ENCODE measurements around the gene SETSIP.

Gene SETSIP, protein sequence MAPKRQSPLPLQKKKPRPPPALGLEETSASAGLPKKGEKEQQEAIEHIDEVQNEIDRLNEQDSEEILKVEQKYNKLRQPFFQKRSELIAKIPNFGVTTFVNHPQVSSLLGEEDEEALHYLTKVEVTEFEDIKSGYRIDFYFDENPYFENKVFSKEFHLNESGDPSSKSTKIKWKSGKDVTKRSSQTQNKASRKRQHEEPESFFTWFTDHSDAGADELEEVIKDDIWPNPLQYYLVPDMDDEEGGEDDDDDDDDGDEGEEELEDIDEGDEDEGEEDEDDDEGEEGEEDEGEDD
- long read RNA-seq, partial matches to known transcripts = 0 of 1 reads
- long read RNA-seq, other reads (novel, unspliced or antisense) = 1 of 1 reads

DNA sequence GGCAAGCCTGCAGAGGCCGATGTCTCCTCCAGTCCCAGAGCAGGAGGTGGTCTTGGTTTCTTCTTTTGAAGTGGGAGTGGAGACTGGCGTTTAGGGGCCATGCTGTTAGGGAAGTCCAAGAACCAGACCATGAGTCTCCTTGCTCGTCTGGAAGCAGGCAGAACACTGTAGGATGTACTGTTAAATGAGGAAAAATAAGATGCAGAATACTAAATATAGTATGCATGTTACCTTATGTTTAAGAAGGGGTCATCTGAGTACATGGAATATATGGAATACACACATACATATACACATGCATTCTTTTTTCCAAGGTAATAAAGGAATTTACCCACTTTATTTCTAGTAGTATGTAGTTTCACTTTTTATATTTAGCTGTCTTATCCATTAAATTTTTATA lies at the start of gene SETSIP:
SETSIP (minus strand) TSS at position 101 of the 400 bp plus-strand sequence; CDS start at position 101, 0 bp downstream.
- Histone ChIP-seq H3K27ac (replicated peaks) (no peak within 1 kb of the TSS), H3K27me3 (ENCODE audit: insufficient read depth, poor library complexity, severe bottlenecking) (no peaks in the 10 kb centered on the region), H3K4me3 (replicated peaks; ENCODE audit: insufficient read depth, low read length) (no peak within 1 kb of the TSS)
- TF ChIP-seq, protein P1, sequence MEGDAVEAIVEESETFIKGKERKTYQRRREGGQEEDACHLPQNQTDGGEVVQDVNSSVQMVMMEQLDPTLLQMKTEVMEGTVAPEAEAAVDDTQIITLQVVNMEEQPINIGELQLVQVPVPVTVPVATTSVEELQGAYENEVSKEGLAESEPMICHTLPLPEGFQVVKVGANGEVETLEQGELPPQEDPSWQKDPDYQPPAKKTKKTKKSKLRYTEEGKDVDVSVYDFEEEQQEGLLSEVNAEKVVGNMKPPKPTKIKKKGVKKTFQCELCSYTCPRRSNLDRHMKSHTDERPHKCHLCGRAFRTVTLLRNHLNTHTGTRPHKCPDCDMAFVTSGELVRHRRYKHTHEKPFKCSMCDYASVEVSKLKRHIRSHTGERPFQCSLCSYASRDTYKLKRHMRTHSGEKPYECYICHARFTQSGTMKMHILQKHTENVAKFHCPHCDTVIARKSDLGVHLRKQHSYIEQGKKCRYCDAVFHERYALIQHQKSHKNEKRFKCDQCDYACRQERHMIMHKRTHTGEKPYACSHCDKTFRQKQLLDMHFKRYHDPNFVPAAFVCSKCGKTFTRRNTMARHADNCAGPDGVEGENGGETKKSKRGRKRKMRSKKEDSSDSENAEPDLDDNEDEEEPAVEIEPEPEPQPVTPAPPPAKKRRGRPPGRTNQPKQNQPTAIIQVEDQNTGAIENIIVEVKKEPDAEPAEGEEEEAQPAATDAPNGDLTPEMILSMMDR (IDR thresholded peaks at IDR 0.05; ENCODE audit: insufficient read depth, low read length) = no peak
- TF ChIP-seq GABPA (IDR thresholded peaks at IDR 0.05; ENCODE audit: low read depth) = no peak
- TF ChIP-seq POLR2AphosphoS5 (IDR thresholded peaks at IDR 0.05; ENCODE audit: low read depth) = no peak
- no peak for DNase-seq (ENCODE audit: low read depth in 1 of 2, low spot score in 1 of 2)

DNA sequence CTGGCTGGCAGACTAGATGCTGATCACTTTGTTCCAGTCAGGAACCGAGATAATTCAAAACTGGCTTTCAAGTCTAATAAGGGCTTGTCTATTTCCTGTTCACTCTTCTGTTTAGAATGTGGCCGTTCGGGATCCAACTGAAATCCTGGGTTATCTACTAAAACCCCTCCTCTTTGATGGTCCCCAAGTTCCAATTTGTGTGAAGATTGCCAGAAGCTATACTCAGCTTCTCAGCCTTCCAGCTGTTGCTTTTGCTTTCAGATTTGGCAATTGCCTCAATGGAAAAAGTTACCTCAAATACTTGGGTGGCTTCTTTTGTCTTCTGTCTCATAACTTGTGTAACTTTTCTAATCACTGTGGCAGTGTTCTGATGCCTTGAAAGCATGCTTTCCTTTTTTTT lies 48.7 kb upstream of the SETSIP start:
- TF ChIP-seq POLR2AphosphoS5 (IDR thresholded peaks at IDR 0.05; ENCODE audit: low read depth) = no peak
- TF ChIP-seq, protein P2, sequence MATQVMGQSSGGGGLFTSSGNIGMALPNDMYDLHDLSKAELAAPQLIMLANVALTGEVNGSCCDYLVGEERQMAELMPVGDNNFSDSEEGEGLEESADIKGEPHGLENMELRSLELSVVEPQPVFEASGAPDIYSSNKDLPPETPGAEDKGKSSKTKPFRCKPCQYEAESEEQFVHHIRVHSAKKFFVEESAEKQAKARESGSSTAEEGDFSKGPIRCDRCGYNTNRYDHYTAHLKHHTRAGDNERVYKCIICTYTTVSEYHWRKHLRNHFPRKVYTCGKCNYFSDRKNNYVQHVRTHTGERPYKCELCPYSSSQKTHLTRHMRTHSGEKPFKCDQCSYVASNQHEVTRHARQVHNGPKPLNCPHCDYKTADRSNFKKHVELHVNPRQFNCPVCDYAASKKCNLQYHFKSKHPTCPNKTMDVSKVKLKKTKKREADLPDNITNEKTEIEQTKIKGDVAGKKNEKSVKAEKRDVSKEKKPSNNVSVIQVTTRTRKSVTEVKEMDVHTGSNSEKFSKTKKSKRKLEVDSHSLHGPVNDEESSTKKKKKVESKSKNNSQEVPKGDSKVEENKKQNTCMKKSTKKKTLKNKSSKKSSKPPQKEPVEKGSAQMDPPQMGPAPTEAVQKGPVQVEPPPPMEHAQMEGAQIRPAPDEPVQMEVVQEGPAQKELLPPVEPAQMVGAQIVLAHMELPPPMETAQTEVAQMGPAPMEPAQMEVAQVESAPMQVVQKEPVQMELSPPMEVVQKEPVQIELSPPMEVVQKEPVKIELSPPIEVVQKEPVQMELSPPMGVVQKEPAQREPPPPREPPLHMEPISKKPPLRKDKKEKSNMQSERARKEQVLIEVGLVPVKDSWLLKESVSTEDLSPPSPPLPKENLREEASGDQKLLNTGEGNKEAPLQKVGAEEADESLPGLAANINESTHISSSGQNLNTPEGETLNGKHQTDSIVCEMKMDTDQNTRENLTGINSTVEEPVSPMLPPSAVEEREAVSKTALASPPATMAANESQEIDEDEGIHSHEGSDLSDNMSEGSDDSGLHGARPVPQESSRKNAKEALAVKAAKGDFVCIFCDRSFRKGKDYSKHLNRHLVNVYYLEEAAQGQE (IDR thresholded peaks at IDR 0.05; ENCODE audit: insufficient replicate concordance, low read depth) = no peak
- Histone ChIP-seq H3K27ac (replicated peaks) (no peak overlapping the region), H3K4me3 (replicated peaks; ENCODE audit: insufficient read depth, low read length) (no peak overlapping the region), H3K27me3 (ENCODE audit: insufficient read depth, poor library complexity, severe bottlenecking) (no peaks in the 10 kb centered on the region)
- no peak for DNase-seq (ENCODE audit: low read depth in 1 of 2, low spot score in 1 of 2)

DNA sequence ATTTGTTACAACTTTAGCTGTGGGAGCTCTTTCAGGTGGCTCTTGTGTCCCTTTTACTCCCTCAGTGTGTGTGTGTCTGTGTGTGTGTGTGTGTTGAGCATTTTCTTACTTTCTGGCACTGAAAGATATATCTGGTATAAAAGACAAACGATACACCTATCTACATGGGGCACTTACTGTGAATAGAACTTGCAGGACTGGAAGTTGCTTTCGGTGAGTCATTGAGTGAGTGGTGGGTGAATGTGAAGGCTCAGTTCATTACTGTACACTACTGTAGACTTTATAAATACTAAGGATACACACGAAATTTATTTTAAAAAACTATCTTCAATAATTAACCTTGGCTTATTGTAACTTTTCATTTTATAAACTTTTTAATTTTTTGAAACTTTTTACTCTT lies 43.6 kb upstream of the SETSIP start:
- no peak for DNase-seq (ENCODE audit: low read depth in 1 of 2, low spot score in 1 of 2)
- H3K27me3 ChIP-seq (ENCODE audit: insufficient read depth, poor library complexity, severe bottlenecking) = no peaks in the 10 kb centered on the region
- no peak overlapping the region for H3K27ac ChIP-seq (replicated peaks)
- TF ChIP-seq POLR2AphosphoS5 (IDR thresholded peaks at IDR 0.05; ENCODE audit: low read depth) = no peak
- no peak for TF ChIP-seq GABPA (IDR thresholded peaks at IDR 0.05; ENCODE audit: low read depth)
- TF ChIP-seq SPI1 (IDR thresholded peaks at IDR 0.05; ENCODE audit: borderline replicate concordance, low read depth) = no peak
- TF ChIP-seq, protein P2 (IDR thresholded peaks at IDR 0.05; ENCODE audit: insufficient replicate concordance, low read depth) = no peak
- TF ChIP-seq, protein P1 (IDR thresholded peaks at IDR 0.05; ENCODE audit: insufficient read depth, low read length) = no peak
- H3K4me3 ChIP-seq (replicated peaks; ENCODE audit: insufficient read depth, low read length) = no peak overlapping the region

DNA sequence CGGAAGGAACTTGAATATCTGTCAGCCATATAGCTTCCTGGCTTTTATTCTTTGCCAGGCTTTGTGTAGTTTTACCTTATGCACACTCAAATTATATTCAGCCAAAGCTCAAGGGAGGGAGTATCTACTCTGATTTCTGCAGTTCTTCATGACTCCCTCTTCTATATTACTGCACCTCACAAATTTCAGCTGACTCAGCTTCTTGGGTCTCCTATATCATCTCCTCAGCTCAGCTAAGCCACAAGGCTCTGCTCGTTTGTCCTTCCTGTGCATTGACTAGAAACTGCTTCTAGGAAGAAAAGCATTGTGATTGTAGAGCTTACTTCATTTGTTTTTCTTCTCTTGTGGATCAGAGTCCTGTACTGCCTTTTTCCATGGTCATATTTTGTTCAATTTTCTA lies 42.3 kb upstream of the SETSIP start:
- H3K4me3 ChIP-seq (replicated peaks; ENCODE audit: insufficient read depth, low read length) = no peak overlapping the region
- no peak for DNase-seq (ENCODE audit: low read depth in 1 of 2, low spot score in 1 of 2)

More for the DNA sequence above, 42.3 kb upstream of the SETSIP start:
- Histone ChIP-seq H3K27ac (replicated peaks) (no peak overlapping the region), H3K27me3 (ENCODE audit: insufficient read depth, poor library complexity, severe bottlenecking) (no peaks in the 10 kb centered on the region)
- TF ChIP-seq SPI1 (IDR thresholded peaks at IDR 0.05; ENCODE audit: borderline replicate concordance, low read depth) = no peak
- TF ChIP-seq, protein P2 (IDR thresholded peaks at IDR 0.05; ENCODE audit: insufficient replicate concordance, low read depth) = no peak
- no peak for TF ChIP-seq GABPA (IDR thresholded peaks at IDR 0.05; ENCODE audit: low read depth)
- TF ChIP-seq, protein P1 (IDR thresholded peaks at IDR 0.05; ENCODE audit: insufficient read depth, low read length) = no peak
- TF ChIP-seq POLR2AphosphoS5 (IDR thresholded peaks at IDR 0.05; ENCODE audit: low read depth) = no peak
